ENCODE data around the gene PACSIN3.
A peak's percentile ranks its signal among the peaks of the same experiment; 100 is the strongest.

The PACSIN3 gene

DNA sequence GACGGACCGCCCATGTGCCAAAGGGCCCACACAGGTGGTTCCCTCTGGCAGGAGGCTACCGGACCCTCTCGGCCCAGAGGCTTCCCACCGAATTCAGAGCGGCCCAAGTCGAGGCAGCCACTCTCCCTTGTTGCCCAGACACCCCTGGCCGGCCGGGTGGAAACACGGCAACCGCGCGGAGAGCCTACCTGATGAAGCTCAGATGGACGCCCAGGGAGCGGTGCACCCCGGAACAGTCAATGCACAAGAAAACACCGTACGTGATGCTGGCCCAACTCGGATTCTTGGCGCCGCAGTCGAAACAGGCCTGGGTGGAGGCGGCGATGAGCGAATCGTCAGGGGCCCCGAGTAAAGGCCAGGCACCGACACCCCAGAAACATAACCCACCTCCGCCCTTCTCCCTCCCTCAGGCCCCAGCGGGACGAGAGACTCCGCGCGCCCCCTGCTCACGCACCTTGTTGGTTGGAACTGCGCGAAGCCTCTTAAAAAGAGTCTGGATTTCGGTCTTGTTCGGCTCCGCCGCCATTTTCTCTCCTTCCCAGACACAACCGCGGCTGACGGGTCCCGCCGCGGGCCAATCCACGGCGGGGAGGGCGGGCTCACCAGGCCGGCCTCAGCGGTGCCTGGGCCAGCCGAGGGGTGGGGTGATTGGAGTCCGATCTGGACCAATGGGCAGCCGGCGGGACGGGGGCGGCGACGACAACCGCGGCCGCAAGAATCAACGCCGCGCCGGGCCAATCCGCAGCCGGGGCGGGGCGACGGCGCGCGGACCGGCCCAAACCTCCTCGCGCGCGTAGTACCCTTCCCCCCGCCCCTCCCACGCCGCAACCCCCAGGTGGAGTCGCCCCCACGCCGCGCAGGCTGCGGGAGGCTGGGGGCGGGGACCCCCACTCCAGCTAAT, 9.7 kb downstream of the PACSIN3 start, which contains the start of gene ARFGAP2:
TSS of gene ARFGAP2 (minus strand) at position 552 of the 901 bp plus-strand sequence. CDS start at position 526, 26 bp downstream.
- peak within 1 kb of the TSS; percentile 97 for H3K4me3 ChIP-seq (ENCODE audit: low read length)
- TF ChIP-seq, protein P1, sequence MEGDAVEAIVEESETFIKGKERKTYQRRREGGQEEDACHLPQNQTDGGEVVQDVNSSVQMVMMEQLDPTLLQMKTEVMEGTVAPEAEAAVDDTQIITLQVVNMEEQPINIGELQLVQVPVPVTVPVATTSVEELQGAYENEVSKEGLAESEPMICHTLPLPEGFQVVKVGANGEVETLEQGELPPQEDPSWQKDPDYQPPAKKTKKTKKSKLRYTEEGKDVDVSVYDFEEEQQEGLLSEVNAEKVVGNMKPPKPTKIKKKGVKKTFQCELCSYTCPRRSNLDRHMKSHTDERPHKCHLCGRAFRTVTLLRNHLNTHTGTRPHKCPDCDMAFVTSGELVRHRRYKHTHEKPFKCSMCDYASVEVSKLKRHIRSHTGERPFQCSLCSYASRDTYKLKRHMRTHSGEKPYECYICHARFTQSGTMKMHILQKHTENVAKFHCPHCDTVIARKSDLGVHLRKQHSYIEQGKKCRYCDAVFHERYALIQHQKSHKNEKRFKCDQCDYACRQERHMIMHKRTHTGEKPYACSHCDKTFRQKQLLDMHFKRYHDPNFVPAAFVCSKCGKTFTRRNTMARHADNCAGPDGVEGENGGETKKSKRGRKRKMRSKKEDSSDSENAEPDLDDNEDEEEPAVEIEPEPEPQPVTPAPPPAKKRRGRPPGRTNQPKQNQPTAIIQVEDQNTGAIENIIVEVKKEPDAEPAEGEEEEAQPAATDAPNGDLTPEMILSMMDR (IDR thresholded peaks at IDR 0.05; ENCODE audit: insufficient read depth, low read depth, low read length, missing control alignments): no peak
- peak; percentile 99 for DNase-seq (ENCODE audit: low read depth)

DNA sequence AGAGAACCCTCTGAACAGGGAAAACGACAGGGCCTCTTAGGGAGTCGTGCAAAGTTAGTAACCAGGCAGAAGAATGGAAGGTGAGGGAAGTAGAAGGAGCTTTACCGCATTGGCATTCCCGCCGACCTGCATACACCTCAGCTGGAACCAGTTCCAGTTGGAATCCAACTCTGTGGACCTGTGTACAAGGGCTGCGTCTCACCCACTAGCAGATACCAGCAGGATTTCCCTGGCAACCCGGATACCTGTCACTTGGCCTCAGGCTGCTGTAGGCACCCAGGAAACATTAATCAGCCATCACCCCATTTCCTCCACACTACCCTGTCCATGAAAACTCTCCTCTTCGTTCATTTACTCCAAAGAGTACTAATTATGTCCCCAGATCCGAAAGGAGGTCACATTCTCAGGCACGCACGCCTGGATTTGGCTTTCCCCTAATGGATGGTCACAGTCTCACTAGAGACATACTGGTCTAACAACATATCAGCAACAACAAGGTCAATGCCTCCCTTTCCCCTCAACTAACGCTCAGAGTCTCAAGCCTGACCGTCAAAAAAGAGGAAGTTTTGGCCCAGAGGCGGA, 10.4 kb downstream of the PACSIN3 start:
- peak; percentile 52 for DNase-seq (ENCODE audit: low read depth)
- peak overlapping the region; percentile 97 for H3K4me3 ChIP-seq (ENCODE audit: low read length)
- TF ChIP-seq, protein P1 (IDR thresholded peaks at IDR 0.05; ENCODE audit: insufficient read depth, low read depth, low read length, missing control alignments): no peak

DNA sequence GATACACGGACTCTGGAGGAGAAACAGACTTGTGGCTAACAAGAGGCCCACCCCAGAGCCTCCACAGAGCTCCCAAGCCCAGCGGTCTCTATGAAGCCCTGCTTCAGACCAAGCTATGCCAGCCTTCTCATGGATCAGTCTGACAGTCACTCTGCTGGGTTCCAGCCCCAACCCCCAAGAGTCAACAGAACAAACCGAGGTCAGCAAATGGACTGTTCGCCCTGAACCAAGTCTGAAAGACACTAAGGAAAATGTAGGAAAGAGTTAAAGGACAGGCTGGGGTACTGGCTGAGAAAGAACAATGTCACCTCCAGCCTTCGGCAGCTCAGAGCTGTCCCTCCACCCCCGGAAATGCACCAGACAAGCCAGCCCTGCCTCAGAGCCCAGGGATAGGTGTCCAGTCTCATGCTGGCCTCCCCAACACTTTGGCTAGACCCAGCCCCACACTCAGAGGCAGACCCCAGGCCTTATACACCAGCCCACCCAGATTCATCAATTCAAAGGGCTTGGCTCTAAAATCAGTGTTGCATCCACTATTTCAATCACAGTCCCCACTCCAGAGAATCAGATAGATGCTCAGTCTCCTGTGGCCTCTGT, 13.4 kb downstream of the PACSIN3 start:
- TF ChIP-seq, protein P1 (IDR thresholded peaks at IDR 0.05; ENCODE audit: insufficient read depth, low read depth, low read length, missing control alignments): no peak
- no peak overlapping the region for H3K4me3 ChIP-seq (ENCODE audit: low read length)
- DNase-seq (ENCODE audit: low read depth): no peak

DNA sequence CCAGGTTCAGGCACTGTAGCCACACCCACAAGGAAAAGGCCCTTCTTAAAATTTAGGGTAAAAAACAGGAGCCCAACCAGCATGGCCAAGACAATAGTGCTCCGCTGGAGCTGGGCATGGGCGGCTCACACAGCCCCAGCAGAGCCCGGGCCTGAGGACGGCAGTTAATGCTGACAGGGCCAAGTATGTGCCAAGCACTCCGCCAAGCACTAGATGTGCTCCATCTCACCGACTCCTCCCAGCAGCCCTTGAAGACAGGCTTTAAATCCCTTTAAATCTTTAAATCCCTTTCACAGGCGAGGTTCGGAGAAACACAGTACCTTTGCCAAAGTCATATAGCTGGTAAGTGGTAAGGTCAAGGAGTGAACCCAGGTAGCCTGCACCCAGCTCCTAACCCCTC, 14.4 kb downstream of the PACSIN3 start:
- TF ChIP-seq, protein P1 (IDR thresholded peaks at IDR 0.05; ENCODE audit: insufficient read depth, low read depth, low read length, missing control alignments): no peak
- no peak overlapping the region for H3K4me3 ChIP-seq (ENCODE audit: low read length)
- DNase-seq (ENCODE audit: low read depth): no peak

DNA sequence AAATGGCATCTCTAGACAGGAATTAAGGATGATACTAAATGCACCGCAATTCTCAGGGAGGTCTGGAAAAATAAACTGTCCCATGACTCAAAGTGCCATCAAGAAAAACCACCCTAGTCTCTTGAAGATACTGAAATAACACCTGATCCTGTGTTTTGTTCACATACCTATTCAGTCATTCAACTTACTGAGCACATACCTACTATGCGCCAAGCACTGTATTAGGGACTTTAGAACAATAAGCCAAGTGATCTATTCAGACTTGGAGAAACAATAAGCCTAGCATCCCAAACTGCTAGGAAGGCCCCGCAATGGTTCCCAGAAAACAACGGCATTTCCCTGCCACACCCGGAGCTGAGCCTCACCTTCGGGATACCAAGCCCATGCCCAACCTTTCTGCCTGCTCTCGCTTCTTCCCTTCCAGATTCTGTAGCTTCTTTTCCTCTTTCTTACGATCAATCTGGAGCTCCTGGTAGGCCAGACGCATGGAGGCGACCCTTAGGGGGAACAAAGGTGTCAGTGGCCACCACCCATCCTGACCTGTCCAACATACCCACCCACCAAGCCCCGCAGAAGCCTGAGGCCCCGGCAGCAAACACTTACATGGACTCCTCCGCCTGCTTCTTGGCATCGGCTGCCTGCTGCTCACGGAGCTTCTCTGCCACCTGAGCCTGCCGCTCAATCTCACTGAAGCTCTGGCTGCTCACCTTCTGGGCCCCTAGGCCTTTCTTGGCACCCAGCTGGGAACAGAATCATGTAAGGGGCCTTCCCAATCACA, 15.0 kb downstream of the PACSIN3 start:
- no peak for DNase-seq (ENCODE audit: low read depth)
- no peak overlapping the region for H3K4me3 ChIP-seq (ENCODE audit: low read length)
- TF ChIP-seq, protein P1 (IDR thresholded peaks at IDR 0.05; ENCODE audit: insufficient read depth, low read depth, low read length, missing control alignments): no peak

DNA sequence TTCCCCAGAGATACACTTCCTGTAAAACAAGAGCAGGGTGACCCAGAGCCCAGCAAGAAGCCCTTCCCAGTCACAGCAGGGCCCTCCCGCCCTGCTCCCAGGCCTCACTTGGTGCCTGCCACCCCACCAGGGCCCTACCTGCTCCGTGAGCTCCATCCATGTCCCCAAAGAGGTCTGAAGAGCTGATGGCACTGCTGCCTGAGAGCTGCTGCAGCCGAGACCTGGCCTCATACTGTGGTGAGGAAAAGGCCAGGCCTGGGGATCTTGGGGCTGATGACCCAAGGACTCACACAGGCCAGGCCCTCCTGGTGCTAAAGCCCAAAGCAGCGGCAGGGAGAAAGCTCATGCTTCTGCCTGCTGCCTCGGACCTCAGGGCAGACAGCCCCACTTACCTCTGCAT, 19.9 kb downstream of the PACSIN3 start:
- H3K4me3 ChIP-seq (ENCODE audit: low read length): no peak overlapping the region
- TF ChIP-seq, protein P1 (IDR thresholded peaks at IDR 0.05; ENCODE audit: insufficient read depth, low read depth, low read length, missing control alignments): no peak
- DNase-seq (ENCODE audit: low read depth): no peak
